Esophagus muscularis mucosa (tissue), 4 donors: Measurements from ENCODE around the gene FTO. TPM values are rescaled to one million over a fixed set of nuclear protein-coding genes. Genes with fewer than 3 reads are reported as not detected.

Experiments
- DNase-seq: peaks from one replicate; pipeline ENCODE4 v3.0.0-alpha.2; 2017; ENCODE audit errors: extremely low spot score
- H3K27ac ChIP-seq, 4 donors: fragments of 200-600 bp; sonication (generic); replicated peaks in 1 of 4; 1 replicate in 3 of 4; 2 replicates in 1 of 4; pipeline ENCODE4 v1.5.1; 2016 to 2019; ENCODE audit warnings: mild to moderate bottlenecking in 1 of 4
- H3K27me3 ChIP-seq, 4 donors: fragments of 200-600 bp; sonication (generic); one replicate each; pipeline versions ENCODE4 v1.5.1 to v1.6.0; 2016 to 2019
- H3K36me3 ChIP-seq, 4 donors: fragments of 200-600 bp; sonication (generic); one replicate each; pipeline ENCODE4 v1.5.1; 2016 to 2019
- H3K4me1 ChIP-seq, 4 donors: fragments of 200-600 bp; sonication (generic); one replicate each; pipeline ENCODE4 v1.5.1; 2016 to 2019
- H3K4me3 ChIP-seq, 4 donors: fragments of 200-600 bp; sonication (generic); 1 replicate in 2 of 4; 2 replicates in 2 of 4; pipeline ENCODE4 v1.5.1; 2016 to 2019; ENCODE audit warnings: mild to moderate bottlenecking in 4 of 4, moderate library complexity in 1 of 4
- H3K9me3 ChIP-seq, 4 donors: fragments of 200-600 bp; sonication (generic); 1 replicate in 3 of 4; 2 replicates in 1 of 4; pipeline ENCODE4 v1.5.1; 2016 to 2019
- EP300 ChIP-seq: sonication (generic); formaldehyde crosslinking; IDR thresholded peaks from one replicate; pipeline ENCODE4 v1.6.1; 2017; ENCODE audit warnings: antibody characterized with exemption
- POLR2A ChIP-seq: fragments of 450-650 bp; IDR thresholded peaks from one replicate; pipeline ENCODE4 v1.6.1; 2017; ENCODE audit warnings: antibody characterized with exemption, moderate library complexity, mild to moderate bottlenecking, low read depth
- POLR2AphosphoS5 ChIP-seq, 2 donors: sonication (generic); formaldehyde crosslinking; IDR thresholded peaks; one replicate each; pipeline ENCODE4 v1.6.1; 2017; ENCODE audit warnings: antibody characterized with exemption in 2 of 2
- WGBS: methylation state at CpG from one replicate; pipeline ENCODE4 v1.1.5; 2018; 5-methylcytosine and 5-hydroxymethylcytosine counted together
- intact Hi-C: fragments of 100-400 bp; cut with DNase I; formaldehyde crosslinking; loops from one replicate; pipeline ENCODE4 v1.15.1; 2023
- total RNA-seq, 4 donors: library from RNA; depleted of rRNA; stranded (reverse); fragments of >200 nt; gene quantifications; one replicate each; pipeline versions ENCODE4 v1.1.0 to v1.2.1, GENCODE V29; 2016
- TF ChIP-seq, protein P1 (sequence below), 3 experiments: fragments of 200-600 bp in 2 of 3; fragments of 450-650 bp in 1 of 3; sonication (generic) in 2 of 3; IDR thresholded peaks; one replicate each; pipeline ENCODE4 v1.5.1; 2017 to 2019; ENCODE audit warnings: antibody characterized with exemption in 3 of 3, mild to moderate bottlenecking in 2 of 3, moderate library complexity in 1 of 3

The FTO gene
- total RNA-seq, 4 donors from 2014 or later, result 101 to 121 (median 112) TPM

DNA sequence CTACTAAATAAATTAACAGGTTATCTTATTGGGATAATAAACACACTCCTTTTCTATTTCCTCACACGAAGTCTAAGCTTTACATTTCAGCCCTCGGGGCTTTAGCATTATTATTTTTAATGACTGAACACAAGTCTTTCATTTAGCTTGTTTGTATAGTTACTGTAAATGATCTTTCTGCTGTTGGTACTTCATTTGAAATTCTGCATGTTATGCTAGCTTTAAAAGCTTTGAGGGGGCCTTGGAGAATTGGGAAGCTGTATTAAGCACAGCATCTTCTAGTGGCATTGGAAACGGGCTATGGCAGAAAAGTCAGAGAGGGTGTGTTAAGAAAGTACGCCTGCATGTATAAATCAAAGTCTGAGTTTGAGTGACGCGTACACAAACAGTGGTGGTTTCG, 243.7 kb downstream of the FTO start:
- intact Hi-C loops, result no loop called here
- no peaks in the 10 kb centered on the region for H3K36me3 ChIP-seq
- H3K27me3 ChIP-seq, result no peaks in the 10 kb centered on the region
- H3K4me1 ChIP-seq, result peaks cover 0 to 25% (median 12%) of the 10 kb centered on the region in 4 donors
- H3K27ac ChIP-seq, result no peak overlapping the region
- DNase-seq, result no peak
- no peak for TF ChIP-seq EP300
- no peak for TF ChIP-seq POLR2AphosphoS5 (IDR thresholded peaks at IDR 0.05)
- TF ChIP-seq POLR2A, result no peak
- TF ChIP-seq, protein P1, sequence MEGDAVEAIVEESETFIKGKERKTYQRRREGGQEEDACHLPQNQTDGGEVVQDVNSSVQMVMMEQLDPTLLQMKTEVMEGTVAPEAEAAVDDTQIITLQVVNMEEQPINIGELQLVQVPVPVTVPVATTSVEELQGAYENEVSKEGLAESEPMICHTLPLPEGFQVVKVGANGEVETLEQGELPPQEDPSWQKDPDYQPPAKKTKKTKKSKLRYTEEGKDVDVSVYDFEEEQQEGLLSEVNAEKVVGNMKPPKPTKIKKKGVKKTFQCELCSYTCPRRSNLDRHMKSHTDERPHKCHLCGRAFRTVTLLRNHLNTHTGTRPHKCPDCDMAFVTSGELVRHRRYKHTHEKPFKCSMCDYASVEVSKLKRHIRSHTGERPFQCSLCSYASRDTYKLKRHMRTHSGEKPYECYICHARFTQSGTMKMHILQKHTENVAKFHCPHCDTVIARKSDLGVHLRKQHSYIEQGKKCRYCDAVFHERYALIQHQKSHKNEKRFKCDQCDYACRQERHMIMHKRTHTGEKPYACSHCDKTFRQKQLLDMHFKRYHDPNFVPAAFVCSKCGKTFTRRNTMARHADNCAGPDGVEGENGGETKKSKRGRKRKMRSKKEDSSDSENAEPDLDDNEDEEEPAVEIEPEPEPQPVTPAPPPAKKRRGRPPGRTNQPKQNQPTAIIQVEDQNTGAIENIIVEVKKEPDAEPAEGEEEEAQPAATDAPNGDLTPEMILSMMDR (IDR thresholded peaks at IDR 0.05), result no peak
- 96% methylated on average over 7 of the region's 7 CpGs for WGBS
- no peaks in the 10 kb centered on the region for H3K9me3 ChIP-seq
- no peak overlapping the region for H3K4me3 ChIP-seq

DNA sequence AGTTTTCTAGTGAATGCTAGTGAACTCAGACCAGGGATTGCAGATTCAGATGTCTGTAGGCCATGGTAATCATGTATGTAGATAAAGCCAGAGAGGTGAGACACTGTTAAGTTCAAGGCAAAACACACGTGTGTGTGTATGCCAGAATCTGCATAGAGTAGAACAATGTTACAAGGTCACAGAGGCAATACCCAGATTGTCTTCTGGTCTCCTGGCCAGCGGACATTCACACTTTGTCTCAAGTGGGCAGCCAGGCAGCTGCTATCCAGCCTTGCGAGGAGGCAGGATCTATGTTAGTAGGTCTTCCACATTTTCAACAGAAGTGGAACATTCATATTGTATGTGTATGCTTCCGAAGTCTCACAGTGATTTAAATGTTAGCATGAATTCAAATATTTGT, 244.4 kb downstream of the FTO start:
- Histone ChIP-seq H3K36me3 (no peaks in the 10 kb centered on the region), H3K4me1 (peaks cover 0 to 29% (median 18%) of the 10 kb centered on the region in 4 donors), H3K27me3 (no peaks in the 10 kb centered on the region), H3K4me3 (no peak overlapping the region), H3K27ac (no peak overlapping the region), H3K9me3 (no peaks in the 10 kb centered on the region)
- intact Hi-C loops, result no loop called here
- TF ChIP-seq POLR2A, result no peak
- TF ChIP-seq, protein P1 (IDR thresholded peaks at IDR 0.05), result no peak
- no peak for TF ChIP-seq POLR2AphosphoS5 (IDR thresholded peaks at IDR 0.05)
- no peak for TF ChIP-seq EP300
- no peak for DNase-seq
- WGBS, result 94% methylated on average over 4 of the region's 4 CpGs

DNA sequence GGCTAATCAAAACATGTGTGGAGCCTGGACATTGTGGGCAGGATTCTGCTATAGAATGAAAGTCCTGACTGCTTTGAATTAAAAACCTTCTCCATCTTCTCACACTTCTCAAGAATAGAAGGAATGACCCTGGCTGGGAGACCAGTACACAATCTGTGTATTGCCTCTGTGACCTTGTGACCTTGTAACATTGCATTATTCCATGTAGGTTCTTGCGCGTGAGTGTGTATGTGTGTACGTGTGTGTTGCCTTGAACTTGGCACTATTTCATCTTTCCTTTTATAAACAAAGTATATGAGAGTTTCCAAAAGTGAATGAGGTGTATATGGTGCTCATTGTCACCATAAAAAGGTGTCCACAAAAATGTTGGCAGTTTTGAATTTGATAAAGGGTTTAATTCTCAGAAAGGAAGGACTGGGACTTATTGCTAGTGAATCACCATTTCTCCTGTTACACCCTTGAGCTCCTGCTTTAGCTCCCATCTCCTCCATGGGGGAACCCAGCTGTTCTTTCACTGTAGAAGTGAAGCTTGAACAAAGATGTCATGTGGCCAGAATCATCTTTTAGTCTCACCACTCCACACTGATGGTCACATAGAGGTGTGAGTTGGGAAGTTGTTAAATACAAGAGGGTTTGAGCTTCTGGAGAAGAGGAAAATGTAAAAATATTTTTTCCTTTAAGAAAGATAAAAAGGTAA, 244.9 kb downstream of the FTO start:
- Histone ChIP-seq H3K36me3 (no peaks in the 10 kb centered on the region), H3K27ac (no peak overlapping the region), H3K9me3 (no peaks in the 10 kb centered on the region), H3K4me1 (peaks cover 0 to 29% (median 18%) of the 10 kb centered on the region in 4 donors), H3K4me3 (no peak overlapping the region), H3K27me3 (no peaks in the 10 kb centered on the region)
- TF ChIP-seq EP300 (no peak), POLR2AphosphoS5 (IDR thresholded peaks at IDR 0.05) (no peak)
- TF ChIP-seq, protein P1 (IDR thresholded peaks at IDR 0.05), result no peak
- intact Hi-C loops, result no loop called here
- WGBS, result 91% methylated on average over 3 of the region's 3 CpGs
- no peak for DNase-seq

DNA sequence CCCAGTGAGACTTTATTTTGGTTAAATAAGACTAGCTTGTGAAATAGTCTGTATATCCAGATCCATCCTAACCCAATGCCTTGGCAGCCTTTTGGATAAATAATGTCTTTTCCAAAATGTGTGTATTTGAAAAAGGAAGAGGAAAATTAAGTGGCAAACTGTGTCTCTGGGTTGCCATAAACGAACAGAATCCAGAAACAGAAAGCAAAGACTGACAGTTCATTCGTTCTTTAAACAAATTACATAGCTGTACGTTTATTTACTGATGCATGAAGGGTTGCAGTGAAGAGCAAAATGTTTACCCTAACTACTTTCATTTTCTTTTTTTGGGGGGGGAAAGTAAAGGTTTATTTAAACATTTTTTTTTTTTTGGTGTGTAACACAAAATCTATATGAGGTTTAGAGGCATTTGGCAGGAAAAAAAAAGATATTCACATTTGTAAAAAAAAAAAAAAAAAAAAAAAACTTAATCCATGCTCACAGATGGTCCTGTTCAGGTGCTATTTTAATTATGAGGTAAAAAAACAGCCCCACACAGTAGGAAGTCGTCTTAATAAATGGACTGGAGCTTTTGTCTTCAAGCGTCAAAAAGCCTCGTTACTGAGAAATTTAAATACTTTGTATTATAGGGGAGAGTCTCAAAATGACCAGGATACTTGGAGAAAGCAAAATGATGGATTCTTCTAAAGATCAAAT, 245.9 kb downstream of the FTO start:
- no peak overlapping the region for H3K4me3 ChIP-seq
- H3K27ac ChIP-seq, result no peak overlapping the region
- H3K36me3 ChIP-seq, result no peaks in the 10 kb centered on the region
- H3K27me3 ChIP-seq, result no peaks in the 10 kb centered on the region
- WGBS, result 65% methylated on average over 6 of the region's 6 CpGs
- H3K9me3 ChIP-seq, result no peaks in the 10 kb centered on the region
- peaks cover 0 to 29% (median 18%) of the 10 kb centered on the region in 4 donors for H3K4me1 ChIP-seq
- no peak for TF ChIP-seq POLR2A
- no peak for TF ChIP-seq POLR2AphosphoS5 (IDR thresholded peaks at IDR 0.05)
- TF ChIP-seq, protein P1 (IDR thresholded peaks at IDR 0.05), result no peak
- TF ChIP-seq EP300, result no peak
- intact Hi-C loops, result no loop called here
- no peak for DNase-seq
